ENCODE results near the gene TXNDC12.
"Not testable (repeated sequence)": the region's sequence is repeated elsewhere in the genome, so short reads cannot be mapped to it uniquely, and the experiment has no call there.

DNA sequence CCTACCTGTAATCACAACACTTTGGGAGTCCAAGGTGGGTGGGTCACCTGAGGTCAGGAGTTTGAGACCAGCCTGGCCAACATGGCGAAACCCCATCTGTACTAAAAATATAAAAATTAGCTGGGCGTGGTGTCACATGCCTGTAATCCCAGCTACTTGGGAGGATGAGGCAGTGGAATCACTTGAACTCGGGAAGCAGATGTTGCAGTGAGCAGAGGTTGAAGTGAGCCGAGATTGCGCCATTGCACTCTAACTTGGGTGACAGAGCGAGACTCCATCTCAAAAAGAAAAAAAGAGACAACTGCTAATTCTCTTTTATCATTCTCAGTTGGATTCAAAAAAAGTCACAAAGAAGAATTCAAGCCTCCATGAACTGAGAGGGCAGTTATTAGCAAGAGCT lies 22.3 kb upstream of the TXNDC12 start:
- not testable (repeated sequence) for TF ChIP-seq EP300, POLR2A (IDR thresholded peaks at IDR 0.05)
- TF ChIP-seq, protein P1, sequence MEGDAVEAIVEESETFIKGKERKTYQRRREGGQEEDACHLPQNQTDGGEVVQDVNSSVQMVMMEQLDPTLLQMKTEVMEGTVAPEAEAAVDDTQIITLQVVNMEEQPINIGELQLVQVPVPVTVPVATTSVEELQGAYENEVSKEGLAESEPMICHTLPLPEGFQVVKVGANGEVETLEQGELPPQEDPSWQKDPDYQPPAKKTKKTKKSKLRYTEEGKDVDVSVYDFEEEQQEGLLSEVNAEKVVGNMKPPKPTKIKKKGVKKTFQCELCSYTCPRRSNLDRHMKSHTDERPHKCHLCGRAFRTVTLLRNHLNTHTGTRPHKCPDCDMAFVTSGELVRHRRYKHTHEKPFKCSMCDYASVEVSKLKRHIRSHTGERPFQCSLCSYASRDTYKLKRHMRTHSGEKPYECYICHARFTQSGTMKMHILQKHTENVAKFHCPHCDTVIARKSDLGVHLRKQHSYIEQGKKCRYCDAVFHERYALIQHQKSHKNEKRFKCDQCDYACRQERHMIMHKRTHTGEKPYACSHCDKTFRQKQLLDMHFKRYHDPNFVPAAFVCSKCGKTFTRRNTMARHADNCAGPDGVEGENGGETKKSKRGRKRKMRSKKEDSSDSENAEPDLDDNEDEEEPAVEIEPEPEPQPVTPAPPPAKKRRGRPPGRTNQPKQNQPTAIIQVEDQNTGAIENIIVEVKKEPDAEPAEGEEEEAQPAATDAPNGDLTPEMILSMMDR (IDR thresholded peaks at IDR 0.05), result not testable (repeated sequence)

All from sigmoid colon (tissue), 4 donors.